ENCODE results near the gene ROGDI. TPM values are rescaled to one million over a fixed set of nuclear protein-coding genes. Genes with fewer than 3 reads are reported as not detected.

Gene ROGDI
- total and polyA plus RNA-seq, 10 of the 15 experiments (the other 5 are each of a cell fraction or from before 2014, with no cell fraction given): 0.40 to 23.5 (median 12.3) TPM

- Histone ChIP-seq H3K27me3 (replicated peaks in 1 of 2; ENCODE audit: control insufficient read depth in 2 of 2, insufficient read depth in 2 of 2, low read length in 1 of 2) (no peaks in the 10 kb centered on the region), H2AFZ (ENCODE audit: control insufficient read depth, low read depth, low read length) (no peak overlapping the region), H4K20me1 (ENCODE audit: control insufficient read depth, insufficient read depth) (peaks cover 2% of the 10 kb centered on the region; the same call in 1 of the 2 replicates), H3K4me3 (no peak overlapping the region), H3K4me1 (ENCODE audit: control insufficient read depth, insufficient read depth, low read length) (no peaks in the 10 kb centered on the region), H3K9ac (ENCODE audit: control insufficient read depth, insufficient read depth, low read length) (no peak overlapping the region), H3K36me3 (ENCODE audit: control insufficient read depth in 2 of 2, insufficient read depth in 2 of 2, low read length in 1 of 2) (peaks cover 27 to 45% of the 10 kb centered on the region in 2 experiments), H3K9me3 (replicated peaks; ENCODE audit: control insufficient read depth, insufficient read depth, low read length) (no peaks in the 10 kb centered on the region), H3K79me2 (ENCODE audit: control insufficient read depth, insufficient read depth, low read length) (no peaks in the 10 kb centered on the region), H3K27ac (ENCODE audit: control insufficient read depth, insufficient read depth) (no peak overlapping the region), H3K4me2 (ENCODE audit: control insufficient read depth, insufficient read depth) (no peak overlapping the region)
- ChIA-PET SMC1A (ENCODE audit: uncharacterized antibody, unreplicated experiment) (no interaction called here), RAD21 (ENCODE audit: unreplicated experiment) (no interaction called here), POLR2A (no interaction called here), CTCF (no interaction called here)
- 97% methylated on average over 8 of the region's 8 CpGs for WGBS (ENCODE audit: insufficient coverage, insufficient replicate concordance, low lambda C conversion rate, missing lambda C conversion rate)
- TF ChIP-seq POLR2AphosphoS5 (IDR thresholded peaks at IDR 0.05; ENCODE audit: low read length): no peak
- no TSS peak for BruUV-seq (replicated peaks)
- DNase-seq (ENCODE audit: low read depth, low spot score) (no peak), ATAC-seq (no peak), FAIRE-seq (no peak)
- in situ Hi-C loops (cut with MboI) (no loop called here), intact Hi-C loops (cut with micrococcal nuclease; ENCODE audit: unreplicated experiment) (no loop called here)
These were observed 22.8 kb upstream of the ROGDI start for GRCh38 chr16:4825196-4825595.

GRCh38 chr16:4820652-4821051 is 18.2 kb upstream of the ROGDI start:
- ChIA-PET SMC1A (ENCODE audit: uncharacterized antibody, unreplicated experiment) (no interaction called here), CTCF (no interaction called here), POLR2A (no interaction called here), RAD21 (ENCODE audit: unreplicated experiment) (no interaction called here)
- H3K9me3 ChIP-seq (replicated peaks; ENCODE audit: control insufficient read depth, insufficient read depth, low read length): no peaks in the 10 kb centered on the region
- intact Hi-C loops (cut with micrococcal nuclease; ENCODE audit: unreplicated experiment): no loop called here
- no peak for FAIRE-seq
- no peaks in the 10 kb centered on the region for H3K79me2 ChIP-seq (ENCODE audit: control insufficient read depth, insufficient read depth, low read length)
- no peak for DNase-seq (ENCODE audit: low read depth, low spot score)
- no peak overlapping the region for H2AFZ ChIP-seq (ENCODE audit: control insufficient read depth, low read depth, low read length)
- peaks cover 18 to 33% of the 10 kb centered on the region in 2 experiments for H3K36me3 ChIP-seq (ENCODE audit: control insufficient read depth in 2 of 2, insufficient read depth in 2 of 2, low read length in 1 of 2)
- H3K27me3 ChIP-seq (replicated peaks in 1 of 2; ENCODE audit: control insufficient read depth in 2 of 2, insufficient read depth in 2 of 2, low read length in 1 of 2): no peaks in the 10 kb centered on the region
- peaks cover 2% of the 10 kb centered on the region; the same call in 1 of the 2 replicates for H4K20me1 ChIP-seq (ENCODE audit: control insufficient read depth, insufficient read depth)
- no peak overlapping the region for H3K27ac ChIP-seq (ENCODE audit: control insufficient read depth, insufficient read depth)
- BruUV-seq (replicated peaks): TSS peak; percentile 6
- in situ Hi-C loops (cut with MboI): no loop called here
- no peak overlapping the region for H3K4me2 ChIP-seq (ENCODE audit: control insufficient read depth, insufficient read depth)
- H3K9ac ChIP-seq (ENCODE audit: control insufficient read depth, insufficient read depth, low read length): no peak overlapping the region
- no peak for ATAC-seq
- WGBS (ENCODE audit: insufficient coverage, insufficient replicate concordance, low lambda C conversion rate, missing lambda C conversion rate): 98% methylated on average over 6 of the region's 6 CpGs
- H3K4me1 ChIP-seq (ENCODE audit: control insufficient read depth, insufficient read depth, low read length): no peaks in the 10 kb centered on the region
- H3K4me3 ChIP-seq: no peak overlapping the region
- no peak for TF ChIP-seq ATF2 (IDR thresholded peaks at IDR 0.05; ENCODE audit: low read length)
- no peak for TF ChIP-seq ZNF592 (IDR thresholded peaks at IDR 0.05)
- TF ChIP-seq SUZ12 (IDR thresholded peaks at IDR 0.05; ENCODE audit: unreplicated experiment): no peak
- no peak for TF ChIP-seq ZBTB33 (IDR thresholded peaks at IDR 0.05)
- no peak for TF ChIP-seq TCF3 (IDR thresholded peaks at IDR 0.05; ENCODE audit: borderline replicate concordance, insufficient read depth, low read depth, low read length)
- TF ChIP-seq NR2F1 (conservative IDR thresholded peaks at IDR 0.05): no peak
- no peak for TF ChIP-seq SUPT20H (IDR thresholded peaks at IDR 0.05; ENCODE audit: borderline replicate concordance, control insufficient read depth, low read depth, low read length)
- TF ChIP-seq DPF2 (IDR thresholded peaks at IDR 0.05): no peak
- no peak for TF ChIP-seq RELA (IDR thresholded peaks at IDR 0.05; ENCODE audit: borderline replicate concordance, partially characterized antibody)
- no peak for TF ChIP-seq CREB1 (IDR thresholded peaks at IDR 0.05; ENCODE audit: low read depth)
